Measurements from ENCODE around the gene SFT2D1.
A peak's percentile ranks its signal among the peaks of the same experiment; 100 is the strongest.

Gene SFT2D1

GRCh38 chr6:166333172-166333995 is 9.0 kb downstream of the SFT2D1 start:
- DNase-seq (ENCODE audit: low spot score) = no peak

GRCh38 chr6:166331503-166332415 is 10.6 kb downstream of the SFT2D1 start:
- DNase-seq (ENCODE audit: low spot score) = no peak

- DNase-seq (ENCODE audit: low spot score) = no peak
These were observed 11.7 kb downstream of the SFT2D1 start for GRCh38 chr6:166330612-166331011.

- no peak for DNase-seq (ENCODE audit: low spot score)
These were observed 16.8 kb downstream of the SFT2D1 start for GRCh38 chr6:166325383-166326042.

- no peak for DNase-seq (ENCODE audit: low spot score)
These were observed 18.9 kb downstream of the SFT2D1 start for GRCh38 chr6:166323395-166323794.

- no peak for DNase-seq (ENCODE audit: low spot score)
These were observed 23.4 kb downstream of the SFT2D1 start for GRCh38 chr6:166318649-166319600.

GRCh38 chr6:166318227-166318626 is 24.1 kb downstream of the SFT2D1 start:
- DNase-seq (ENCODE audit: low spot score) = no peak

GRCh38 chr6:166317261-166318212 is 24.8 kb downstream of the SFT2D1 start:
- DNase-seq (ENCODE audit: low spot score) = no peak

- DNase-seq (ENCODE audit: low spot score) = no peak
These were observed 26.9 kb downstream of the SFT2D1 start for GRCh38 chr6:166315436-166315835.

- DNase-seq (ENCODE audit: low spot score) = no peak
These were observed 27.9 kb downstream of the SFT2D1 start for GRCh38 chr6:166314454-166314853.

- DNase-seq (ENCODE audit: low spot score) = peak; percentile 40
These were observed 28.9 kb downstream of the SFT2D1 start for GRCh38 chr6:166313255-166314070.

GRCh38 chr6:166312832-166313231 is 29.5 kb downstream of the SFT2D1 start:
- no peak for DNase-seq (ENCODE audit: low spot score)

- no peak for DNase-seq (ENCODE audit: low spot score)
These were observed 31.7 kb downstream of the SFT2D1 start for GRCh38 chr6:166310634-166311033.

- DNase-seq (ENCODE audit: low spot score) = no peak
These were observed 32.4 kb downstream of the SFT2D1 start for GRCh38 chr6:166309977-166310376.

GRCh38 chr6:166308769-166309589 is 33.4 kb downstream of the SFT2D1 start:
- no peak for DNase-seq (ENCODE audit: low spot score)

- no peak for DNase-seq (ENCODE audit: low spot score)
These were observed 34.1 kb downstream of the SFT2D1 start, which contains the start of gene PRR18 for GRCh38 chr6:166308033-166308768. Gene PRR18 (minus strand): TSS chr6:166308392. CDS start chr6:166308142, 250 bp downstream.
